ENCODE results near the gene SOST.

The SOST gene

DNA sequence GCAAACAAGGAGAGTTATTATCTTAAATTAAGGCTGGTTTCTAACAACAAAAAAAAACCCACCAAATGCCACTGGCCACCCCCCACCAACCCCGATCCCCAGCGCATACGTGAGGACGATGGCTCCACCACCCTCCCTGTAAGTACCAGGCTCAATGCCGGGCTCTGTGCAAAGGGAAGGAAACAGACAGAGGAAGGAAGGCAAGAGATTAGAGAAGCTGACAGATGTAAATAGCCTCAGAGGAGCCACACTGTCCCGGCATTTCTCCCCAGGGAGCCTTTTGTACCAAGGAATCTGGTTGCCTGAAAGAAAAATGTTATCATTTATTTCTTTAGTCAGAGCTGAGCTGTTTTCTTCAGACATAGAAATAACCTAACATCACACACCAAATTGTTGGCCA lies 13.1 kb downstream of the SOST start:
- no peak for DNase-seq (ENCODE audit: low read depth in 2 of 3, low spot score in 1 of 3)

DNA sequence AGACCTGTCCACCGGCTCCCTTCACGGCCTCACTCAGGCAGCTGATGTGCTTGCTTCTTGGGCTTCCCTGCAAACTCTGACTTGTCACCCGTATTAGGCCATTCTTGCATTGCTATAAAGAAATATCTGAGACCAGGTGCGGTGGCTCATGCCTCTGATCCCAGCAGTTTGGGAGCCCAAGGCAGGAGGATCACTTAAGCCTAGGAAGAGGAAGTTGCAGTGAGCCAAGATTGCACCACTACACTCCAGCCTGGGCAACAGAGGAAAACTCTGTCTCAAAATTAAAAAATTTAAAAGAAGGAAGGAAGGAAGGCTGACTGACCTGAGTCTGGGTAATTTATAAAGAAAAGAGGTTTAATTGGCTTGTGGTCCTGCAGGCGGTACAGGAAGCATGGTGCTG lies 17.0 kb downstream of the SOST start:
- no peak for DNase-seq (ENCODE audit: low read depth in 2 of 3, low spot score in 1 of 3)

DNA sequence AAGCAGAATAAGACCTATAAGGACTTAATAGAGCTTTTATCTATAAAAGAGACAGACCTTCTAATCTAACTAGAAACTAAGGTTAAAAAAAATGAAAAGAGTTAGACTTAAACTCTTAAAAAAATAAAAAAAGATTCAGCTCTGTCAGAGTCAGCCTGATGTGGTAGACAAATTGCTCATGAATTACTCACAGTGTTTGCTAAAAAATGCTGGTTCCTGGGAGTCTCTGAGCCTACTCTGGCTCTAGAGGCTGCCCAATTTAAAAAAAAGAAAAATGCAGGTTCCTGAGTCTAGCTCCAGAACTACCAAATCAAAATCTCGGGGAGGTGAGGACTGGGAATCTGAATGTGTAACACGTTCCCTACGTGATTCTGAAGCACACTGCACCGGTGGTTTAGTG lies 18.1 kb downstream of the SOST start:
- no peak for DNase-seq (ENCODE audit: low read depth in 2 of 3, low spot score in 1 of 3)

DNA sequence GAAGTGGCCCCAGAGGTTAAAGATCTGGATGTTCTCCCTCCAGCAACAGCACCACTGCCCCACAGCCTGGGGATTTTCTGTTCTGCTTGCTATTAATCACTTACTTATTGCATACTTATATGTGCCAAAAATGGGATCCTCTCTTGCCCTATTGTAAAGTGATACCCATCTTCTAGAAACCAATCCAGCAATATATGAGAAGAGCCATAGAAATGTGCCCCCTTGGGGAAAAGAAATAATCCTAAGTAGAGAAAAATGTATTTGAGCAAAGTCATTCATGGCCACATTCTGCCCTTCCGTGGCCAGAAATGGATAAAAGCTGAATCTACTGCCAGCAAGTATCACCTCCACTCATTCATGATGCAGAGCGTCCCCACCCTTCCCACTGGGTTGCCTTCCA lies 20.9 kb downstream of the SOST start:
- no peak for DNase-seq (ENCODE audit: low read depth in 2 of 3, low spot score in 1 of 3)

DNA sequence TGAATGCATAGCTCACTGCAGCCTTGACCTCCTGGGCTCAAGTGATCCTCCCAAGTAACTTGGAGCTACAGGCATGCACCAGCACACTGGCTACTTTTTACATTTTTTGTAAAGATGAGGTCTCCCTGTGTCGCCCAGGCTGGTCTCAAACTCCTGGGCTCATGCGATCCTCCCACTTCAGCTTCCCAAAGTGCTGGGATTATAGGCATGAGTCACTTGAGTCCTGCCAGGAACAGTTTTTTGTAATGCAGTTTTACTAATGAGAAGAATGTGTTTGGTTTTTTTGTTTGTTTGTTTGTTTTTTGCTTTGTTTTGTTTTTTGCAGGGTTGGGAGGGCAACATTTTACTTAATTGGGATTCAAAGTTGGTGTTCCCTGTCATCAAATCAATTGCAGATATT lies 22.2 kb downstream of the SOST start:
- DNase-seq (ENCODE audit: low read depth in 2 of 3, low spot score in 1 of 3): no peak

DNA sequence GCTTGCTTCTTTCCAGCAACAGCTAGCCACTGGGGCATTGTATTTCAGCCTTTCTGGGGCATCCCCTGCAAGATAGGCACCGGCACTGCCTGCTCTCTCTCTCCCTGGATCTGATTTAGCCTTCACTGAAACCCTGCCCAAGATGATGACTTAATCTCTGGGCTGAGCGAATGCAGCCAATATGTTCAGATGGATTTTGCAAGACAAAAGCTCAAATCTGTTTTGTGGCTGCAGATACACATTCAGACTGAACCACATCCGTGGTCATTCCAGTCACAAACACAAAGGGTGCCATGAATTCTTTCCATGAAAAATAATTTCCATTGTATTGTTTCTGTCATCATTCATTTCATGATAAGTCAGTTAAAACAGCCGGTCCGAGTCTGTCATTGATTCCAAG lies 24.2 kb downstream of the SOST start:
- DNase-seq (ENCODE audit: low read depth in 2 of 3, low spot score in 1 of 3): no peak

DNA sequence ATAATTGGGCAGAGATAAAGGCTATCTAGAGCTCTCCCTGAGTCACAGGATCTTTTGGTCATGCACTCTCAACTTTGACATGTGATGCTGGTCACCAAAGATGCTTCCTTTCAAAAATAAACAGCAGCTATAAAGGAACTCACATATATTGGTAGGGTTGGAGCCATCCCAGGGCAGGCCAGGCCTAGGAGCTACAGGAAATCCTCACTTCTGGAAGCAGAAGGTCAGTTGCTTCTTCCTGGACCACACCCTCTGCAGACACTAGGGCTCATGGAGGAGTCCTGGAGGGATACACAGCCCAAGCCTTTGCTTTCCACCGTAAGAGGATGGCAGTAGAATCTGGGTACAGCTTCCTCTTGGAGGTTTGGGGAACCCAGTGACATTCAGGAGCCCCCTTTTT lies 24.6 kb downstream of the SOST start:
- DNase-seq (ENCODE audit: low read depth in 2 of 3, low spot score in 1 of 3): no peak

DNA sequence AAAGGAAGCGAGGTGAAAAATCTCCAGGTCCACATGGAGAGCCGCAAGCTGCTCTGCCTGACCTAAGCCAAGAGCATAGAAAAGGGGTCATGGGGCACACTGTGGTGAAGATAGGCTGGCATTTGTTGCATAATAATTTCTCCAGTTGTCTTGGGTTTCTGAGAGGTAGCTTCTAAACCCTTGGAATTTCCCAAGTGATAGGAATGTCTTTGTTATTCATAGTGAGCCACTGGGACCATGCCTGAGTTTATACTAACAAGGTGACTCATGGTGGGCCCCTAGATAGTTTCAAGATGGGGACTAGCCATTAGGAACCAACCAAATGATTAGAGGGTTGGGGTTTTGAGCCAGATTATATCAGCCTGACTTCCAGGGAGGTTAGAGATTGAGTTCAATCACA lies 25.6 kb downstream of the SOST start:
- no peak for DNase-seq (ENCODE audit: low read depth in 2 of 3, low spot score in 1 of 3)

DNA sequence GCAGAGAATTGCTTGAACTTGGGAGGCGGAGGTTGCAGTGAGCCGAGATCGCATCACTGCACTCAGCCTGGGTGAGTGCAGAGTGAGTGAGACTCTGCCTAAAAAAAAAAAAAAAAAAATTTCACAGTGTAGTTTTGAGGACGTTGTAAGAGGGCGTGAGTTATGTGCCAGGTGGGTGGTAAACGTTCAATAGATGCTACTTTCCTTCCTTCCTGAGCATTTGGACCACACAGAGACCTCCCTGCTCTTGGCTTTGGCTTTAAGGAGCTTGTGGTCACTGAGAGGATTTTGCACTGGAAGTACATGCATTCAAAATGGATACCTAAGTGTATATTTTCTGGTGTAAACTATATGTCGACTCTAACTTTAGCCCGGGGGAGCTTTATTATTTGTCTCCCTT lies 30.5 kb downstream of the SOST start:
- DNase-seq (ENCODE audit: low read depth in 2 of 3, low spot score in 1 of 3): no peak

DNA sequence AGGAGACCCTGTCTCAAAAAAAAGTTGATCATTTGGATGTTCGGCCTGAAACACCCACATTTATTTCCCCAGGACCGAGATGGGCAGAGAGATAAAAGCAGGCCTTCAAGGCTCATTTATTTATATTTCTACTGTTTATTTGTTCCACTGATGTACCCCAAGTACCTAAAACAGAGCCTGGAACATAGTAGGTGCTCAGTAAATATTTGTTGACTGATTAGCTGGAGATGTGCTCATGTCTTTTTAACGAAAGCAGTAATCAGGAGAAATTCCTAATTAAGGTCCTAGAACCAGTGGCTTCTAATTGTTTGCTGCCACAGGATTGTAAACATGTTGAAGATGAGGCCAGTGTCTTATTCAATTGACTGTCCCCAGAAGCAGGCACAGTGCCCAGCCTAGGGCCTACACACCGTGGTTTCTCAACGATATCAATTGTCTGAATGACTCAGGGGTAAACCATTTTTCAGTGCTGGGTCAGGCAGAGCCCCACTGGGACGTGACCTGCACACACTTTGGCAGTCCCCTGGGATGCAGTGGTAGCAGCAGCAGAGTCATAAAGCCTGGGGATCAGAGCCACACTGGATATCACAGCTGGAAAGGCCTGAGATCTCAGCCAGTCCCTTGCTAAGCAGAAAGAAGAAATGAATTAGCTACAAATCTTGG lies 34.8 kb downstream of the SOST start:
- DNase-seq (ENCODE audit: low read depth in 2 of 3, low spot score in 1 of 3): no peak

DNA sequence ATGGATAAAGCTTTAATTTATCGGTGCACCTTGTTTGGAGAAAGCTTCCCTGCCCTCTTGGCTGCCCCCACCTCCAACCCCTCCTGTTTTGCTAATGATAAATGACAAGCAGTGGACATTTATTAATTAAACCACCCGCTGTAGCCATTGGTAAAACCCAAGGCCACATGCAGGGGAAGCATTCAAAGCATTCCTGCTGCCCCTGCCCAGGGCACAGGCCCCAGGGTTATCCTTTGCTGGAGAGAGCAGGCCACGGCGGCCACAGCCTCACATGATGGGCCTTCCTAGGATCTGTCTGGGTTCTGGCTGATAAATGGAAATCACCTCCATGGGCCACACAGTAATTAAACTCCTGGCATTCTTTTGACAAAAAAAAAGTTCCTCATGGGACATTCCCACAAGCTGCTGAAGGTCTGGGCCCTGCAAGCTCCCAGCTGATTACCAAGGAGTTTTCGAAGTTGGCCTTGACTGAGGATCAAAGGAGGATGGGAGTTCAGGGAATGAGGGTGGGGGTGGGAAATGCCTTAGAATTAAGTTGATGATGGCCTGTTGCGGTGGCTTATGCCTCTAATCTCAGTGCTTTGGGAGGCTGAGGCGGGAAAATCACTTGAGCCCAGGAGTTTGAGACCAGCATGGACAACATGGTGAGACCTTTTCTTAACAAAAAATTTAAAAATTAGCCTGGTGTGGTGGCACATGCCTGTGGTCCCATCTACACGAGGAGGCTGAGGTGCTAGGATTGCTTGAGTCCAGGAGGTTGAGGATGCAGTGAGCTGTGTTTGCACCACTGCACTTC lies 35.5 kb downstream of the SOST start:
- no peak for DNase-seq (ENCODE audit: low read depth in 2 of 3, low spot score in 1 of 3)

DNA sequence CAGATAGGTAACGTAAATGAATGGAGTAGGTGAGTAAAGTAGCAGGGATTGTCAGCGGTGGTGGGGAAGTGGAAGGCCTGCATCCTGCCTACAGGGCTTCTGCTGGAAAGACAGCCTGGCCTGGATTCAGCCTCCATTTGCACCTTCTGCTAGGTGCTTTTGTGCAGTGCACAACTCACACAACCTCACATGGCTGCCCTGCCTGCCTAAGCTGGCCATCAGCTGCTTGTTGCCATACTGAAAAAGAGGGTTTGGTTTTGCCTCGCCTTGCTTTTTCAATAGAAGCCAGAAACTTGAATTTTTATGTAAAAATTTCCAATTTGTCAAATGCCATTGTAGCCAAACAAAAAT lies 36.3 kb downstream of the SOST start:
- no peak for DNase-seq (ENCODE audit: low read depth in 2 of 3, low spot score in 1 of 3)

DNA sequence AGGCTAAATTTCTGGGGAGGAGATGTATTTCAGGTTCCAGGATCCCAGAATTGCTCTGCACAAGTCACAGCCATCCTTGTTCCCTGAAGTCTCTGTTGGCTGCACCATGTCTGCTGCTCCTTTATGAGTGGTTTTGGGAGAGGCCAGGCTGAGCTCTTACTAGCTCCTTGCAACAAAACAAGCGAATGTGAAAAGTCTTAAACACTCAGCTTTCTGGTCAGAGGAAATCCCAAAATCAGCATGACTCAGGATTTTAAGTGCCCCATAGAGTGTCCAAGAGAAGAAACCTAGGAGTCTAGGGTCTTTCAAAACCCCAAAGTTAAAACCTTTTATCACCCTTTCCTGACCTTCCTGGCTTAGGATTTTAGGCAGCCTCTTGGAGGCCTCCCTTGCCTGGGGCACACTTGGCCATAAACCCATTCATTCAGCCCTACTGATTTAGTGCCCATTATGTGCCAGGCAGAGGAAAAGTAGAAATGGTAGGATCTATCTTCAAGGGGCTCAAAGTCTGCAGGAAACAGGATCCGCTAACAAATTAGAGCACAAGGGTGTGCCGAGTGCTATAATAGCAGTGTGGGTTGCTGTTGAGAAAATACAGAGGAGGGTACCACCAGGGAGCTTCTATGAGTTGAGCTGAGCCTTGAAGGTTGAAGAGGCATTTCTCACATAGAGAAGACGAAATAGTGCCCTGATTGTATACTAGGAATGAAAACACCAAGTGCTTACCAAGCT lies 36.9 kb downstream of the SOST start:
- DNase-seq (ENCODE audit: low read depth in 2 of 3, low spot score in 1 of 3): no peak

DNA sequence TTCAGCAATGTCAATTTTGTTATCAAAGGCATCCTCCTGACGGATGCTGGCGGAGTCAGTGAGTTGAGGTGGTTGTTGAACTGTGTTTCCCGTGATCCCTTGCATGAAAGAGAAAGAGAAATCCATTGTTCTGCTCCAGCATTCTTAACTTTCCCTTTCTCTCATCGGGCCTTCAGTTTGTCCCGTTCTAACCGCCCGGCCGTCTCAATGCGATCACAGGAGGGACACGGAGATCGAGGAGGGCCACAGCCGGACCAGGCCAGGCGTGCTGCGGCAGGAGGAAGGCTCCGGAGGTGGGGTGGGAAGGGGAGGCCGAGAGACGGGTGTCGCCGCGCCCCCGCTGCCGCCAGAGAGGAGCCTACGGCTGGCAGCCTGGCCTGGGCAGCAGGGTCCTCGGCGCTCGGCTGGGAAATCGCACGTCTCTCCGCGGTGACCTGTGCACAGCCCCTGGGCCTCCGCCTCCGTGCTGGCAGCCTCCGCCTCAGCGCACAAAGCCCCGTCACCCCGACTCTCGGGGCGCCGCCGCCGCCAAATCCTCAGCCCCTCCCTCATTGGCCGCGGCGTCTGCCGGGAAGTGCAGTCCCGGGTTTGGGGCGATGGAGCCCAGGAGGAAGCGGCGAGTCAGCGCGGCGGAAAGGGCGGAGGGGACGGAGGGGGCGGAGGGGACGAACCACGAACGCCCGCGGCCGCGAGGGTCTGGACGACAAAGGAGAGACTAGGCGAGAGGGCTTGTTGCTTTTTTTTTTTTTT lies 38.1 kb downstream of the SOST start:
- DNase-seq (ENCODE audit: low read depth in 2 of 3, low spot score in 1 of 3): peak; percentile 50 to 66 (median 64)

DNA sequence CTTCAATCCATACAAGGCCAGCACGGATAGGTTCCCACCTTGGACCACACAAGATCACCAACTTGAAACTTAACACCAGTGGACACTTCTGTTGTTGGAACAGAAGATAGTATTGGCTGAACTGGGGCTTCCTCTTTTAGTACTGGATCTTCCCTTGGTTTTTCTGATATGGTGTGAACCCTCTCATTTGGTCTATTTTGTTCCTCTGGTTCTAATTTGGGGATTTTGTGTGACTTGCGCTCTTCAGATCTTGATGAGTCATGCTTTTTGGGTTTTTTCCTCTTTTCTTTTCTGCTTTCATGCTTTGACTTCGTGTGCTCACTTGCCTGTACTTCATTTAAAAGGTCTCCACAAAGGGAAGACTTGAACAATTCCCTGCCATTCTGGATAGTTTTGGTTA lies 39.0 kb downstream of the SOST start:
- DNase-seq (ENCODE audit: low read depth in 2 of 3, low spot score in 1 of 3): no peak

DNA sequence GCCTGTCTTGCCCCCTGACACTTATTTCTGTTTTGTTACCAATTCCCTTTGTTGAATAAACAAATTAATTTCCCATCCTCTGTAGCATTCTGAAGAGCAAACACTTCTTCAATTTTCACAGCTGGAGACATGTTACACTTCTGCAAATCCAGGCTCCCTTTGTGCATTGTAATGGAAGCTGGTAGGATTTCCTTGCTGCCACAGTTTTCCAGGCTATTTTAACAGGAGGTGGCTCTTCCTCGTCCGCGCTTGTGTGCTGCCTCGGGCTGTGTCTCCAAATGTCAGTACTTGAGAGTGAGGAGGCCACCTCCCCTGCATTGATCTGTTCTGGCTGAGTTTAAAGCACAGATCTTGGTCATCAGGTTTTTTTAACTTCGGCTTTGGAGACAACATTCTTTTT lies 40.0 kb downstream of the SOST start:
- no peak for DNase-seq (ENCODE audit: low read depth in 2 of 3, low spot score in 1 of 3)

DNA sequence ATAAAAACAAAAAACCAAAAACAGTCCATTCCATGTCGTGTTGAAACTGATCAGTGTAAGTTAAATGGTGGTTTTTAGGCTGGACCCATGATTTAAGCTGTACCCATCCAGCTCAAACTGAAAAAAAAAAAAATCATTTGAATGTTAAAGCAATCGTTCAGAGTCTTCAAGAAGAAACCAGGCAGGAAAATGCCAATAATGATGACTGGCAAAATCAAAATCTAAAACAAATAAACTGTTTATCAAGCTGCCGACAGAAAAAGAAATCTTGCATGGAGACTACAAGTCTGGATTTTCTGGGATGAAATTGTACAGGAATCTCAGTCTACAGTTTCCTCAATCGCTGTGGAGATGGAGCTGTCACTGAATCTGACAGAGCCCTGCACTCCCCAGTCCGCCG lies 40.7 kb downstream of the SOST start:
- no peak for DNase-seq (ENCODE audit: low read depth in 2 of 3, low spot score in 1 of 3)

DNA sequence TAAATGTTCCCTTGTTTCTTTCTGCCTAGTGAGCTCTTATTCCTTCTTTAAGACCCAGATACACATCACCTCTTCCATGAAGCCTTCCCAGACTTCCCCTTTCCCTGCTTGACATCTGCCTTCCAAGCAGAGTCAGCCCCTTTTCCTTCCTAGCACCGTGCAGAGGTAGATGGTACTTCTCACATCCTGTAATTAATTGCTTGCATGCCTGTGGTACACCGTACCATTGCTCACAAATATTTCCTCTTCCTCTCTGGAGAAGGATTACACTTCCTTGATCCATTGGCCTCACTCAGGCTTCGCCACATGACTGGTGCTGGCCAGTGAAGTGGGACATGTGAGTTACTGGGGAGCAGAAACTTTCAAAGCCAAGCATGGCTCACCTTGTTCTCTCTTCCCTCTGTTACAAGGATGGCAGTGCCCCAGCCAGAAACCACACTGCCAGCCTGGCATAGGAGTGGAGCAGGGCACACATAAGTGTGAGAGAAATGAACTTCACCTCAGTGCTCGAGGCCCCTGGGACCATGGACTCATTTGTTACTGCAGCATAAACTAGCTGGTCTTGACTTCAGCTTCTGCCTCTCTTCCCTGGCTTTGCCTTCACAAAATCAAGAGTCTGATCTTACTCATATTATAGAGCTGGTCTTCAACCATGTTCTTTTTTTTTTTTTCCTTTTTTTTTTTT lies 44.0 kb downstream of the SOST start:
- no peak for DNase-seq (ENCODE audit: low read depth in 2 of 3, low spot score in 1 of 3)

DNA sequence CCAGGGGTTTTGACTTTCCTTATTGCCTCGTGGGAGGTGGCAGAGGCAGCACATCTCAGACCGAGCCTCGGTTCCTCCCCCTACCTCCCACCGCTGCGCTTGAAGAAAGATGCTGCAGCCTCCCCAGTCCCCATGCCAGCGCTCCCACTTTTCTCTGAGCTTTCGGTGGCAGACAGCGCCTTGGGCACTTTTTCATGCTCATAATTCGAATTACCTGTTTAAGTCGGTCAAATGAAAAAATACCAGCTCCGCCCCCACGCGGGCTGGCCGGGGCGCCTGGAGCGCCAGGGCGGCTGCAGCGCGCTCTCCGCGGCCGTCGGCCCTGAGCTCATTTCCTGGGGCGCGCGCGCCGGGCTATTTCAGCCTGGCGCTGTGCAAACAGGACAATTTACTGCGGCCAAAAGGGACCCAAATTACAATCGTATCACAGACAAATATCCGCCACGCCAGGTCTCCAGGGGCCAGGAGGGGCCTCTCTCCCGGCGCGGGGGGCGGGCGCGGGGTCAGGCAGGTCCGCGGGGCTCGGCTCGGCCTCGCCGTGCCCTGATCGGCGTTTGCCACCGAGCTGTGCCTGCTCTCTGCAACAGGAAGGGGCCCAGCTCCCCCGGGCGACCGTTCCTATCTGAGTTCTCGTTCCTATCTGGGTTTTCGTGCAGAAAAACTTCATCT lies 45.0 kb downstream of the SOST start:
- no peak for DNase-seq (ENCODE audit: low read depth in 2 of 3, low spot score in 1 of 3)

DNA sequence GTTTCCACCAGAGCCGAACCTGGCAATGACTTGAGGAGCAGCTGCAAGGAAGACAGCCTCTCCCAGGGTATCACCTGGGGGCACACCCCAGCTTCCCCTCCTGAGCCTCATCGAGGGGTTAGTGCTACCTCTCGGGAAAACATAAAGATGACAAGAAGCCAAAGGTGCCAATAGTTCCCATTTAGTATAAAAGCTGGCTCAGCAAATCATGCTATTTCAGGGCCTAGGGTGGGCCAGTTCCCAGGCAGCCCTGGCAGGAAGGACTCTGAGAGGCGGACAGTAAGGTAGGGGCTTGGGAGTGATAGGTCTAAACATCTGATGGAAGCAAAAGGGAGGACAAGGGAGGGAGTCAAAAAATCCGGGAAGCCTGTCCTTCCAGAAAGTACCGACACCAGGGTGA lies 46.2 kb downstream of the SOST start:
- DNase-seq (ENCODE audit: low read depth in 2 of 3, low spot score in 1 of 3): no peak

DNA sequence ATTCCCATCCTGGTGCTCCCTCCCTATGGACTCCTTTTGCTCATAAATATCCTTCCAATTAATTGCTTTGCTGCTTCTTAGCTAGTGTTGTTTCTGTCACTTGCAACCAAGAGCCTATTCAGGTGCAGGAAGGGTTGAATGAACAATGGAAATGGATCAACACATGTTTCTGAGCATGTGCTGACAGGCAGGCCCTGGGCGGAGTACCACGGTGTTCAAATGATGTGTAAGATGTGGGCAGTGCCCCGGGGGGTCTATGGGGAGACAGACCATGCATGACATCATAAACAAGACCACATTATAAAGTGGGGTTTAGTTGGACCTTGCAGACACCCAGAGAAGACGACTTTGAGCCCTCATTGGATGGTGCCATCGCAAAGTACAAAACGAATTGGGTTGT lies 48.5 kb downstream of the SOST start:
- DNase-seq (ENCODE audit: low read depth in 2 of 3, low spot score in 1 of 3): no peak
